IMR-90 (cell line): ENCODE results near the gene TMIGD1. TPM values are rescaled to one million over a fixed set of nuclear protein-coding genes. Genes with fewer than 3 reads are reported as not detected.

Source experiments
- ATAC-seq: fragments of 200-7000 bp; cut with Tn5 transposase; 2 replicates; pipeline ENCODE4 v1.9.1; 2020; ENCODE audit warnings: low read depth, mild to moderate bottlenecking, moderate library complexity
- BruUV-seq: library from RNA; stranded (reverse); fragments of 400-500 nt; replicated peaks from 2 replicates; lab custom pipeline; 2021; lab: Mats Ljungman, UMichigan
- CTCF ChIA-PET: fragments of 300-600 bp; formaldehyde crosslinking; extraction: SDS; loops from one replicate; lab custom pipeline; 2021; ENCODE audit warnings: antibody characterized with exemption; lab: Yijun Ruan, JAX
- POLR2A ChIA-PET: fragments of 300-600 bp; sonication (Branson Sonifier 250); formaldehyde crosslinking; loops from one replicate; lab custom pipeline; 2022; ENCODE audit warnings: antibody characterized with exemption; ENCODE audit not compliant: unreplicated experiment; lab: Charles Lee
- DNase-seq: peaks from one replicate; pipeline ENCODE4 v3.0.0; 2013
- H2AFZ ChIP-seq: replicated peaks from 2 replicates; pipeline ENCODE3; 2013; ENCODE audit warnings: low read length, mild to moderate bottlenecking; ENCODE audit not compliant: poor library complexity
- H2AK5ac ChIP-seq: 2 replicates; pipeline ENCODE4 v1.6.1; 2013; ENCODE audit warnings: low read depth, low read length, inconsistent platforms
- H2AK9ac ChIP-seq: replicated peaks from 2 replicates; pipeline ENCODE3; 2013; ENCODE audit warnings: mild to moderate bottlenecking, low read depth, low read length, moderate library complexity; ENCODE audit not compliant: poor library complexity
- H2BK120ac ChIP-seq: 2 replicates; pipeline ENCODE4 v1.6.1; 2013; ENCODE audit warnings: low read depth, low read length, inconsistent platforms
- H2BK15ac ChIP-seq: 3 replicates; pipeline ENCODE4 v1.6.1; 2013; ENCODE audit warnings: low read depth, low read length, inconsistent platforms
- H2BK20ac ChIP-seq: 2 replicates; pipeline ENCODE4 v1.6.1; 2013; ENCODE audit warnings: low read depth, mild to moderate bottlenecking, inconsistent platforms, low read length, moderate library complexity
- H2BK5ac ChIP-seq: 2 replicates; pipeline ENCODE4 v1.6.1; 2013; ENCODE audit warnings: mild to moderate bottlenecking, low read depth, low read length, inconsistent platforms; ENCODE audit not compliant: poor library complexity, severe bottlenecking
- H3K14ac ChIP-seq: replicated peaks from 2 replicates; pipeline ENCODE4 v1.6.1; 2013; ENCODE audit warnings: low read depth, low read length, inconsistent platforms
- H3K18ac ChIP-seq: 2 replicates; pipeline ENCODE4 v1.6.1; 2013; ENCODE audit warnings: low read depth, low read length, control low read depth
- H3K23ac ChIP-seq: 2 replicates; pipeline ENCODE4 v1.6.1; 2013; ENCODE audit warnings: low read depth, low read length, inconsistent platforms
- H3K27ac ChIP-seq: 2 replicates; pipeline ENCODE4 v1.5.1; 2013; ENCODE audit warnings: mild to moderate bottlenecking, control low read depth, low read length; ENCODE audit not compliant: insufficient read depth
- H3K27me3 ChIP-seq: 2 replicates; pipeline ENCODE4 v1.6.1; 2013; ENCODE audit warnings: low read length; ENCODE audit not compliant: control insufficient read depth, insufficient read depth
- H3K36me3 ChIP-seq: 2 replicates; pipeline ENCODE4 v1.6.1; 2013; ENCODE audit warnings: low read length, mixed read lengths; ENCODE audit not compliant: control insufficient read depth, insufficient read depth
- H3K4ac ChIP-seq: 2 replicates; pipeline ENCODE4 v1.6.1; 2013; ENCODE audit warnings: low read depth, low read length, inconsistent platforms
- H3K4me1 ChIP-seq: 2 replicates; pipeline ENCODE4 v1.6.1; 2013; ENCODE audit warnings: low read length, mixed read lengths; ENCODE audit not compliant: control insufficient read depth, insufficient read depth
- H3K4me2 ChIP-seq: 2 replicates; pipeline ENCODE4 v1.6.1; 2013; ENCODE audit warnings: low read depth, mild to moderate bottlenecking, control low read depth, low read length, moderate library complexity
- H3K4me3 ChIP-seq: 2 replicates; pipeline ENCODE4 v1.5.1; 2013; ENCODE audit warnings: low read depth, mild to moderate bottlenecking, control low read depth, low read length, moderate library complexity; ENCODE audit not compliant: insufficient read depth
- H3K56ac ChIP-seq: 2 replicates; pipeline ENCODE4 v1.6.1; 2013; ENCODE audit warnings: low read length, inconsistent platforms; ENCODE audit not compliant: insufficient read depth; ENCODE audit errors: extremely low read depth
- H3K79me1 ChIP-seq, 2 experiments: 2 replicates each; pipeline ENCODE4 v1.6.1; 2013; ENCODE audit warnings: low read length in 2 of 2, inconsistent platforms in 1 of 2, low read depth in 1 of 2
- H3K9ac ChIP-seq: 2 replicates; pipeline ENCODE4 v1.6.1; 2013; ENCODE audit warnings: low read depth, low read length, control low read depth
- H3K9me1 ChIP-seq: 2 replicates; pipeline ENCODE4 v1.6.1; 2013; ENCODE audit warnings: low read length, inconsistent platforms; ENCODE audit not compliant: insufficient read depth
- H3K9me3 ChIP-seq: 2 replicates; pipeline ENCODE4 v1.6.1; 2013; ENCODE audit warnings: low read length; ENCODE audit not compliant: control insufficient read depth, insufficient read depth
- H4K20me1 ChIP-seq: 2 replicates; pipeline ENCODE4 v1.6.1; 2013; ENCODE audit warnings: low read length, inconsistent platforms; ENCODE audit not compliant: insufficient read depth
- H4K5ac ChIP-seq: 2 replicates; pipeline ENCODE4 v1.6.1; 2013; ENCODE audit warnings: mild to moderate bottlenecking, low read depth, low read length, control low read depth
- H4K8ac ChIP-seq, 2 experiments: 2 replicates each; pipeline ENCODE4 v1.6.1; 2013; ENCODE audit warnings: low read depth in 2 of 2, low read length in 2 of 2, control low read depth in 1 of 2, inconsistent platforms in 1 of 2
- H4K91ac ChIP-seq: 2 replicates; pipeline ENCODE4 v1.6.1; 2013; ENCODE audit warnings: low read depth, low read length, inconsistent platforms; ENCODE audit not compliant: insufficient read depth
- BHLHE40 ChIP-seq: fragments of 150-350 bp; IDR thresholded peaks from 2 replicates; pipeline ENCODE4 v1.6.1; 2016; ENCODE audit warnings: mild to moderate bottlenecking, low read depth, low read length
- CEBPB ChIP-seq: IDR thresholded peaks from 2 replicates; pipeline ENCODE4 v1.6.1; 2012; ENCODE audit warnings: low read depth, low read length, improper control_type of control experiment
- CHD1 ChIP-seq: IDR thresholded peaks from 2 replicates; pipeline ENCODE4 v1.6.1; 2012; ENCODE audit warnings: low read depth, low read length, improper control_type of control experiment
- ELK1 ChIP-seq: fragments of 150-350 bp; IDR thresholded peaks from 2 replicates; pipeline ENCODE4 v1.6.1; 2016; ENCODE audit warnings: low read depth, mild to moderate bottlenecking, low read length, moderate library complexity, borderline replicate concordance
- FOS ChIP-seq: fragments of 150-350 bp; IDR thresholded peaks from 2 replicates; pipeline ENCODE4 v1.6.1; 2016; ENCODE audit warnings: low read depth, low read length
- MAFK ChIP-seq: IDR thresholded peaks from 2 replicates; pipeline ENCODE4 v1.6.1; 2012; ENCODE audit warnings: low read depth, low read length, improper control_type of control experiment
- MAZ ChIP-seq: IDR thresholded peaks from 2 replicates; pipeline ENCODE4 v1.6.1; 2012; ENCODE audit warnings: low read depth, mild to moderate bottlenecking, low read length, improper control_type of control experiment, moderate library complexity, borderline replicate concordance
- MXI1 ChIP-seq: IDR thresholded peaks from 2 replicates; pipeline ENCODE4 v1.6.1; 2012; ENCODE audit warnings: low read depth, mild to moderate bottlenecking, low read length, moderate library complexity, borderline replicate concordance
- NFE2L2 ChIP-seq: fragments of 150-350 bp; IDR thresholded peaks from 2 replicates; pipeline ENCODE4 v1.6.1; 2016; ENCODE audit warnings: low read depth, mild to moderate bottlenecking, low read length
- POLR2A ChIP-seq: IDR thresholded peaks from 2 replicates; pipeline ENCODE4 v1.6.1; 2012; ENCODE audit warnings: mild to moderate bottlenecking, low read depth, low read length
- RAD21 ChIP-seq: IDR thresholded peaks from 2 replicates; pipeline ENCODE4 v1.6.1; 2012; ENCODE audit warnings: low read length, improper control_type of control experiment
- RCOR1 ChIP-seq: IDR thresholded peaks from 2 replicates; pipeline ENCODE4 v1.6.1; 2012; ENCODE audit warnings: mild to moderate bottlenecking, low read length, improper control_type of control experiment; ENCODE audit not compliant: insufficient replicate concordance
- RFX5 ChIP-seq: IDR thresholded peaks from 2 replicates; pipeline ENCODE4 v1.8.0; 2012; ENCODE audit warnings: low read depth, mild to moderate bottlenecking, low read length, moderate library complexity
- SMC3 ChIP-seq: fragments of 150-350 bp; IDR thresholded peaks from 2 replicates; pipeline ENCODE4 v1.6.1; 2016; ENCODE audit warnings: low read depth, mild to moderate bottlenecking, antibody characterized with exemption, low read length, moderate library complexity
- dilution Hi-C: fragments of 300-500 bp; cut with HindIII; formaldehyde crosslinking; loops from one replicate; pipeline ENCODE4 v1.14.3; 2018; ENCODE audit warnings: low sequenced_read_pairs; ENCODE audit not compliant: unreplicated experiment
- in situ Hi-C: fragments of 300-500 bp; cut with MboI; formaldehyde crosslinking; loops from 3 replicates; pipeline ENCODE4 v1.14.3; 2019; ENCODE audit warnings: low sequenced_read_pairs, inconsistent platforms, mixed read lengths
- intact Hi-C: fragments of 100-400 bp; cut with micrococcal nuclease; formaldehyde crosslinking; loops from 2 replicates; pipeline ENCODE4 v1.10.0; 2022
- polyA plus RNA-seq, 3 experiments: library from polyadenylated mRNA; depleted of rRNA; stranded (reverse); fragments of >200 nt; gene quantifications; 2 replicates each; pipeline ENCODE4 v1.2.3, GENCODE V29; 2012; ENCODE audit warnings: low replicate concordance in 1 of 3
- total RNA-seq: library from RNA; depleted of rRNA; stranded (reverse); fragments of >200 nt; gene quantifications from 2 replicates; pipeline ENCODE4 v1.2.3, GENCODE V29; 2012
- TF ChIP-seq, protein P1 (sequence below): fragments of 150-350 bp; IDR thresholded peaks from 2 replicates; pipeline ENCODE4 v1.6.1; 2017; ENCODE audit warnings: mild to moderate bottlenecking, antibody characterized with exemption, low read length, low read depth
- TF ChIP-seq, protein P2 (sequence below): conservative IDR thresholded peaks from 2 replicates; pipeline ENCODE4 v1.5.1; 2012; ENCODE audit warnings: mild to moderate bottlenecking, low read depth, low read length, improper control_type of control experiment

TMIGD1 gene
- total and polyA plus RNA-seq, 2 of the 4 experiments (the other 2 are of a cell fraction) = not detected

DNA sequence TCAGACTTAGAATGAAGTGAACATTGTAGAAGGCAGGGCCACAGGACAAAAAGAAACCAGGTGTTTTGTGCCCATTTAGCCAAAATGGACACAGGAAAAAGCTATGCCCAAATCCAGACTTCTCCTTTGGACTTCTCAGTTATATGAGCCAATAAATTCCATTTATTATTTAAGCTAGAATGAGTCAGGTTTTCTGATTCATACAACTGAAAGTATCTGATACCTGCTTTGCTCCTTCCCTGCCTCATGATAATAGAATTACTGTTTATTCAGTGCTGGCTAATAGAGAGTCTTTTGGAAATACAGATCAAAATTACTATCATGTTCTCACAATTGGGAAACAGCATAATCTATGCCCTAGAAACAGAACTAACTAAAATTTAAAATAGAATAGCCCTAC, 36.1 kb upstream of the TMIGD1 start:
- ChIA-PET CTCF (no interaction called here), POLR2A (no interaction called here)
- H3K18ac ChIP-seq = no peak overlapping the region
- no peak overlapping the region for H3K4me2 ChIP-seq
- TF ChIP-seq MAFK (no peak), RCOR1 (no peak), SMC3 (no peak), RAD21 (no peak), RFX5 (no peak), CEBPB (no peak), FOS (no peak), MAZ (no peak), BHLHE40 (no peak), POLR2A (no peak), MXI1 (no peak), NFE2L2 (no peak), CHD1 (no peak), ELK1 (no peak)
- TF ChIP-seq, protein P1, sequence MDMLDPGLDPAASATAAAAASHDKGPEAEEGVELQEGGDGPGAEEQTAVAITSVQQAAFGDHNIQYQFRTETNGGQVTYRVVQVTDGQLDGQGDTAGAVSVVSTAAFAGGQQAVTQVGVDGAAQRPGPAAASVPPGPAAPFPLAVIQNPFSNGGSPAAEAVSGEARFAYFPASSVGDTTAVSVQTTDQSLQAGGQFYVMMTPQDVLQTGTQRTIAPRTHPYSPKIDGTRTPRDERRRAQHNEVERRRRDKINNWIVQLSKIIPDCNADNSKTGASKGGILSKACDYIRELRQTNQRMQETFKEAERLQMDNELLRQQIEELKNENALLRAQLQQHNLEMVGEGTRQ = no peak
- TF ChIP-seq, protein P2, sequence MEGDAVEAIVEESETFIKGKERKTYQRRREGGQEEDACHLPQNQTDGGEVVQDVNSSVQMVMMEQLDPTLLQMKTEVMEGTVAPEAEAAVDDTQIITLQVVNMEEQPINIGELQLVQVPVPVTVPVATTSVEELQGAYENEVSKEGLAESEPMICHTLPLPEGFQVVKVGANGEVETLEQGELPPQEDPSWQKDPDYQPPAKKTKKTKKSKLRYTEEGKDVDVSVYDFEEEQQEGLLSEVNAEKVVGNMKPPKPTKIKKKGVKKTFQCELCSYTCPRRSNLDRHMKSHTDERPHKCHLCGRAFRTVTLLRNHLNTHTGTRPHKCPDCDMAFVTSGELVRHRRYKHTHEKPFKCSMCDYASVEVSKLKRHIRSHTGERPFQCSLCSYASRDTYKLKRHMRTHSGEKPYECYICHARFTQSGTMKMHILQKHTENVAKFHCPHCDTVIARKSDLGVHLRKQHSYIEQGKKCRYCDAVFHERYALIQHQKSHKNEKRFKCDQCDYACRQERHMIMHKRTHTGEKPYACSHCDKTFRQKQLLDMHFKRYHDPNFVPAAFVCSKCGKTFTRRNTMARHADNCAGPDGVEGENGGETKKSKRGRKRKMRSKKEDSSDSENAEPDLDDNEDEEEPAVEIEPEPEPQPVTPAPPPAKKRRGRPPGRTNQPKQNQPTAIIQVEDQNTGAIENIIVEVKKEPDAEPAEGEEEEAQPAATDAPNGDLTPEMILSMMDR = no peak
- no peak overlapping the region for H2AFZ ChIP-seq
- H3K9ac ChIP-seq = no peak overlapping the region
- no peak overlapping the region for H2AK9ac ChIP-seq
- peak overlapping the region; percentile 0; the same call in 1 of the 2 replicates for H2BK120ac ChIP-seq
- ATAC-seq (peak; percentile 44; the same call in 1 of the 2 replicates), DNase-seq (peak; percentile 46)
- no peaks in the 10 kb centered on the region for H3K9me3 ChIP-seq
- H3K23ac ChIP-seq = no peak overlapping the region
- H3K4me1 ChIP-seq = peaks cover 10% of the 10 kb centered on the region
- in situ Hi-C loops (no loop called here), dilution Hi-C loops (no loop called here), intact Hi-C loops (no loop called here)
- H3K4ac ChIP-seq = no peak overlapping the region
- no peak overlapping the region for H4K5ac ChIP-seq
- H2AK5ac ChIP-seq = no peak overlapping the region
- no peak overlapping the region for H3K27ac ChIP-seq
- no peak overlapping the region for H3K56ac ChIP-seq
- no peaks in the 10 kb centered on the region for H3K36me3 ChIP-seq
- H2BK5ac ChIP-seq = no peak overlapping the region
- 0 out of 3 replicates have a peak overlapping the region, but pooled peaks have one; percentile 38 for H2BK15ac ChIP-seq
- no peaks in the 10 kb centered on the region for H3K79me1 ChIP-seq
- peaks cover 8% of the 10 kb centered on the region; the same call in 1 of the 2 replicates for H3K9me1 ChIP-seq
- no peak overlapping the region for H4K8ac ChIP-seq
- no peak overlapping the region for H3K4me3 ChIP-seq
- no peak overlapping the region; the same call in 1 of the 2 replicates for H3K14ac ChIP-seq
- no peaks in the 10 kb centered on the region for H4K20me1 ChIP-seq
- H4K91ac ChIP-seq = no peak overlapping the region
- no peaks in the 10 kb centered on the region for H3K27me3 ChIP-seq
- 0 out of 2 replicates have a peak overlapping the region, but pooled peaks have one; percentile 6 for H2BK20ac ChIP-seq
- no TSS peak for BruUV-seq
